Pons (tissue), 1 donor: ENCODE measurements around the gene LAYN.

Experiments used
- DNase-seq: peaks from one replicate; pipeline ENCODE4 v3.0.0-alpha.2; 2016; ENCODE audit warnings: low spot score

Gene LAYN

DNA sequence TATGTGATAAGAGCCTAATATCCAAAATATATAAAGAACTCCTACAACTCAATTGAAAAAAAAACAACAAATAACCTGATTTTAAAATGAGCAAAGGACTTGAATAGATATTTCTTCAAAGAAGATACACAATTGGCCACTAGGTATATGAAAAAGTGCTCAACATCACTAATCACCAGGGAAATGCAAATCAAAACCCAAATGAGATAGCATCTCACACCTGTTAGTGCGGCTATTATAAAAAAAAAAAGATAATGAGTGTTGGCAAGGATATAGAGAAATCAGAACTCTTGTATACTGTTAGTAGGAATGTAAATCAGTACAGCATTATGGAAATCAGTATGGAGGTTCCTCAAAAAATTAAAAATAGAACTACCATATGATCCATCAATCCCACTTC lies 55.8 kb downstream of the LAYN start:
- DNase-seq, result no peak

DNA sequence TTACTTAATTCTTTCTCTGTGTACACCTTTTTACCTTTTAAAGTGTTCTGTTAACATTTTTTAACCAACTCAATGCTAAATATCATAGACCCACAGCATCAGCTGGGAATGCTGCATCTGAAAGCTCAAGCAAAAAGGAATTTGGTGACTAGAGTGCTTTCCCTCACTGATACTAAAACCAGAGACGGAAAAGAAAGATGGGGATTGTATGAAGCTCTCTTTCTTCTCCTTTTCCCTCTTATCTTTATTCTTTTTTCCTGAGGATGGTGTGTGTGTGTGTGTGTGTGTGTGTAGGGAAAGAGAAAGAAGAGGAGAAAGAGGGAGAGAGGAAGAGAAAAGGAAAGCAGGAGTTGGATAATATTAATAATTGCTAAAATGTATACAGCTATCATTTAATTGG lies 57.6 kb downstream of the LAYN start:
- no peak for DNase-seq

DNA sequence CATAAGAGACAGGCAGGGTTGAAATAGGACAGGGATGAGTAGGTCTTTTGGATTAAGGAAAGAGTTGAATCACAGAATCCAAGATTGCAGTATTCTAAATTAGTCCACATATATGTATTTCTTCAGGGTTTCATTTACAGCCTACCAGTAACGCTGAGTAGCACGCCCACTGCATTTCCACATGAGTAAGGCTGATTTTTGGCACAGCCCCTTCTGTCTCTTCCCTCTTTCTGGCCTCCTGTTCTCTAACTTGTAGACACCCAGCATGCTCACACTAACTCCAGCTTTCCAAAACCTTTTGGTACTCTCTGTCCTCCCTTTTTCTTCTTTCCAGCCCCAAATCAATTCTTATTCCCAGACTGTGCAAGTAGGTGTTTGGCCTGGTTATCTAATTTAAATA lies 58.0 kb downstream of the LAYN start:
- no peak for DNase-seq

DNA sequence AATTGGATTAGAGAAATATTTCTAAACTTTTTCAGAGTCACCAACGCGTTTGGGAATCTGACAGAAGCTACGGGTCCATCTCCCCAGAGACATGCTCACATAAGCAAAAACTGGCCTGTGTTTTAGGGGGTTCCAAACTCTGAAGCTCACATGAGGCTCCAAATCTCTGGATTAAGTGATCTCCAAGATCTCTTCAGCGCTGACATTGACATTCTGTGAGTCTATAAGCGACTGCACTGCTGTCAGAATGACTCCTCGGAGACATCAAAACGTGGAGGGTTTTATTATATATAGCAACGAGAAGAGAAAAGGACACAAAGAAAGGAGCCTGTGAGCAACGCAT lies 61.1 kb downstream of the LAYN start:
- DNase-seq, result peak; percentile 58

DNA sequence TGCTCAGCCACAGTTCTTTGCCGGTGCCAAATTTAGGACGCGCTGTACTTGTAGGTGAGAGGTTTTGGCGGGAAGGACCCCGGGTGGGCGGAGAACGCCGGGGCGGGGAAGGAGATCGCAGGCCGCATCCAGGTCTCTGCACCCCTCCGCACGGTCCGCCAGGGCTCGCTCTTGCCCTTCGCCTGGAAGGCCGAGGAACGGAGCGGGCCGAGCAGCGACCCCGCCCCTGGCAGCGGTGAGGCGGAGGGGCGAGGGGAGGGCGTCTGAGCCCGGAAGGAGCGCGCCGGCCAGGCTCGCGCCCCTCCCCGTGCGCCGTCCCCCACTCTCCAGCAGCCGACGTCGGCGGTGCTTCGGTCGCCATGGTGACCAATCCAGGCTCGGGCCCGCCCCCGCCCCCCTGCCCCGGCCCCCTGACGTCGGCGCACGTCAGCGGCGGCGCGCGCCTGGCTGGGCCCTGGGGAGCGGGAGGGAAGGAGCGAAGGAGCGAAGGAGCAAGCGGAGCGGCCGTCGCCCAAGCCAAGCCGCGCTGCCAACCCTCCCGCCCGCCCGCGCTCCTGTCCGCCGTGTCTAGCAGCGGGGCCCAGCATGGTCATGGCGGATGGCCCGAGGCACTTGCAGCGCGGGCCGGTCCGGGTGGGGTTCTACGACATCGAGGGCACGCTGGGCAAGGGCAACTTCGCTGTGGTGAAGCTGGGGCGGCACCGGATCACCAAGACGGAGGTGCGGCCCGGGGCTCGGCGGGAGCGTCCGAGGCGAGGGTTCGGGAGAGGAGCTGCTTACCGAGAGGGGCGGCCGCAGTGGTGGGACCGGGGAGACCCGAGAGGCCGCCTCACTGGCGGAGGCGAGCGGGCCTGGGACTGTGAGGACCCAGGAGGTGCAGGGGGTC lies 61.7 kb downstream of the LAYN start, which contains the start of gene SIK2:
SIK2 (plus strand) TSS at position 471 of the 886 bp plus-strand sequence; CDS start at position 586, 115 bp downstream.
- peak; percentile 93 for DNase-seq

DNA sequence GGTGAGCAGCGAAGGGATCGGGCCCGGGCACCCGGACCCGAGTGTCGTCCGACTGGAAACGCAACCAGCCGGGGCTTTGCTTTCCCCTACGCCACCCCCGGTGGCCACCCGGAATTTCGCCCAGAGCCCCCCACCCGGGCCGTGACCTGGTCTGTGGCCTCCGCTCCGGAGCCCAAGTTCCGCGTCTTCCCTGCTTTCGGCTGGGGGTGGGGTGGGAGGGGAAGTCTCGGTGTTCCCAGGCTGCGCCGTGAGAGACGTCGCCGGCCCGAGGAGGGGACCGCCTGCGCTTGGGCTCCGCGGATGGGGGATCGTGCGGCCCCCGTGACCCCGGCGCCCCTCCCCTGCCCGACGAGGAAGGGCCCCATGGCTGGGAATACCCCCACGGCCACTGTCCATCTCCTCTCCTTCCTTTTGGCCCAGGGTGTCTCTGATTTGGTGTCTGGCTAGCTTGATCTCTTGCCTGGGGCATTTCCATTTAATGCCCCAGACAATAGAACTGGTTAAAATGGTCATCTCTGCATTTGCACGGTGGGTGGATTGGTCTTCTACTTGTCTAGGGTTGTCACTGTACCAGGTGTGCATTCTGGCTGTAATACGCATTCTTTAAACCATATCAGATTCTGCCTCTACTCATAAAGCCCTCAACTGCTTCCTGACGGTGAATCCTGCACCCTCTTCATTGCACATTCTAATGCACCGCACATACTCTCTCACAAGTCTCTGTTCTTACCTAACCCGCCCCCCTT lies 62.5 kb downstream of the LAYN start:
- no peak for DNase-seq

DNA sequence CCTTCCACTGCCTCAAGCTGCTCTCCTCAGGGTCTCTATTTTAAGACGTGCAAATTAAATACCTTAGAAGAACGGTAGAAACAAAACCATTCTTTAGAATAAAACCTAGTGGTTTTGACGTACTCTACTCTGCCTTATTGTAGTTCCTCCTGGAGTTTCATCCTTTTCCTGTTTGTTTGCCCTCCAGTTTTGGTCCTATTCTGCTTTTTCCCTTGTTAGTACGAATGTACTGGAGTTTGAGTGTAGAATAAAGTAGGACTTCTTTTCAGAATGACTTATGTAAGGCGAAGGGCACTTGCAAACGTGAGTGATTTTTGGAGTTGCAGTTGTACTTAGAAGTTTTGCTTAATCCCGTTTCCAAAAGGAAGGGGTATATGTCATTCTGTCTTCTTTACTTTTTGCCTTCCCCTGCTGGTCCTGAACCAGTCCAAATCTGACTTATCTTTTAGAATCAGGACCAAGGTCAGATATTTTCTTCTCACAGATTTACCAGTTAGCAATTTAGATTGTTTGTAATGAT lies 63.2 kb downstream of the LAYN start:
- DNase-seq, result peak; percentile 76

DNA sequence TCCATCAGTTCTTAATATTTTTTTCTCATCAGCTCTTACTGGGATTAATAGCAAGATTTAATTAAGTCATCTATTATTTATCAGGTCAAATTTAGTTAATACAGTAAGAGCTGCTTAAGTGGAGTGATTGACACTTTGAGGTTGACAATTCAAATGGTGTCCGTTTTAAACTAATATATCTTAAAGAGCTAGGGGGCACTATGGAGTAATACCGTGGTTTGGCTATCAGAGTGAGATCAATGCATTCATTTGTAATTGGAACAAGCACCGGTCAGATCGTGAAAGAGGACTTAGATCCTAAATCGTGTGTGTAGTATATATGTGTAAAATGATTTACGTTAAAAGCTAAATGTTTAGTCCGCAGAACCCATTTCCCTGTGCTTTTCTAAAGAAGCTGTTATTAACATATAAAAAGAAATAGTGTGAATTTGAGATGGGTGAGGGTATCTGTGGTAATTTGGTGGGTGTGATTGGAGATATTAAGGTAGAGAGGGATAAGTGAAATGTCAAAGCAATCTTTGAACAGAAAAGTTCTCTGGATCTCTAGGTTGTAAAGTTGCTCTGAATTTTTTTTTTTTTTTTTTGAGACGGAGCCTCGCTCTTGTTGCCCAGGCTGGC lies 64.0 kb downstream of the LAYN start:
- DNase-seq, result peak; percentile 86

DNA sequence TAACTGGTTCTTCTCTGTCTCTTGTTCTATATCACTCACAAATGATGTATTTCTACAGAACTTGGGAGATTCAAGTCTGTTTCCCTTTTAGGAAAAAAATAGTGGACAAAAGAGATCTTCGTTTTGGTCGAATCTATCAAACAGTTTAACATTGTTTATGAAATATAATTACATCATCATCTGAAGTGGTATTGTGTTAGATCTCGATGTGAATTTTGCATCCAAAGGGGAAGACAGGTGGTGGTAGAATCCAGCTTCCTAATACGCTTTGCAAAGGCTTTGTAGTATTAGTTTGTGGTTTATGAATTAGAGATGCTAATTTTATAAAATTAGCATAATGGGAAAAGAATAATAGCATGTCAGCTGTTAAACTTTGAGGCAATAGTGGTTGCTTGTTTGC lies 65.2 kb downstream of the LAYN start:
- peak; percentile 48 for DNase-seq

DNA sequence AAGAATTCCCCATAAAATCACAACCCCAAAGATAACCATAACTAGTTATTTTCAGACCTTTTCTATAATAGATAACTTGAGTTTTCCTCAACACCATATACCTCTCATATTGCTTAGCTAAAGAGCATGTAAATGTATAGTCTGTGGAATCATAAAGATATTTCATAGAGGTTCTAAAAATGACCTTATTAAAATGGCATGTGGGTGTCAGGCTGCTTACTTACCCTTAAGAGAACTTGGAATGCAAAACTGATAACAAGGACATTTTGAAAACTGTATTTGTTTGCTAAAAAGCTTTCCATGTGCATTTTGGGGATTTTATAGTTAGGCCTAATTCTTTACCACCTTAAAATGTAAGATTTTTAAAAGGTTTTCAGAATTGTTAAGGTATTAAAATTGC lies 66.5 kb downstream of the LAYN start:
- DNase-seq, result no peak

DNA sequence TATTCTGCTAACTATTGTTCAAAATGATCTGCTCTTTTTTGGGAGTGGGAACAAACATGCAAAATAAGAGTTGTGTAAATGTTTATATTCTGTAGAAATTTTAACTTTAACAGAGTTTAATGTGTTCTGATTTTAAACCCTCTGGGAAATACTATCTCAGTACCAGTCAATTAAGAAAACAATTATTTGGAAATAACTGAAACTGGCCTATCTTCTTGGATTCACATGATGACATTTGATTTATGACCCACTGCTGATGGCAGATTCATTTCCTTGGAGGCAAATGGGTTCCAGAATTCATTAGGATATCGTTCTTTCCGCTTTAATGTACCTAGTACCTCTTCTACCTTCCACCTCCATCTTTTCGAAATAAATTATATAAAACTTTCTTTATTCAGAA lies 67.2 kb downstream of the LAYN start:
- DNase-seq, result no peak
